HG02840 (cell line): ENCODE measurements around the gene COL16A1.
A peak's percentile ranks its signal among the peaks of the same experiment; 100 is the strongest.

Experiments used
- ATAC-seq: cut with Tn5 transposase; IDR thresholded peaks from one replicate; pipeline ENCODE4 v1.9.1; 2021; ENCODE audit warnings: mild to moderate bottlenecking, moderate library complexity, moderate number of reproducible peaks; ENCODE audit not compliant: unreplicated experiment, low FRiP score

COL16A1 gene

DNA sequence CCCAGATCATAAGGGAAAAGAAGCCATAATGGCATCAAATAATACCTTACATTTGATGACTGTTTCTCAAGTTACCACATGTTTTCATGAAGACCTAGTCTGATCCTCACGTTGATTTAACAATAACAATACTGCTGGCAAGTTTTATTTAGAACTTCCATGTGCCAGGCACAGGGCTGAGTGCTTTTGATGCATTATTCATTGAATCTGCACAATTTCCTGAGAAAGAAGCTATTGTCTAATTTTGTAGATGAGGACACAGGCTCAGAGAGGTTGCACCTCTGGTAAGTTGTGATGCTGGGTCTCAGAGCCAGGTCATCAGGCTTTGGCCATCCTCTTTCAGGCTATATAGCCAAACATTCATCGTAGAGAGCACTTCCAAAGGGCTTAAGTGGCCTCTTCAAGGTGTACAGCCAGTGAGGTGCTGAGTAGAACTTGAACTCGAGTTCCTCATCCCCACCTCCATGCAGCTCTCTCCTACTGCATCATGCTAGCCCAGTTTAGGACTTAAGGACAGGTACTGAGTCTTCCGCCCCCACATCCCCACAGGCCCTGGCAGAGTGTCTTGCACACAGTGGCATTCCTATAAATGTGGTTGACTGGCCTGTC, 50.8 kb downstream of the COL16A1 start:
- no peak for ATAC-seq

DNA sequence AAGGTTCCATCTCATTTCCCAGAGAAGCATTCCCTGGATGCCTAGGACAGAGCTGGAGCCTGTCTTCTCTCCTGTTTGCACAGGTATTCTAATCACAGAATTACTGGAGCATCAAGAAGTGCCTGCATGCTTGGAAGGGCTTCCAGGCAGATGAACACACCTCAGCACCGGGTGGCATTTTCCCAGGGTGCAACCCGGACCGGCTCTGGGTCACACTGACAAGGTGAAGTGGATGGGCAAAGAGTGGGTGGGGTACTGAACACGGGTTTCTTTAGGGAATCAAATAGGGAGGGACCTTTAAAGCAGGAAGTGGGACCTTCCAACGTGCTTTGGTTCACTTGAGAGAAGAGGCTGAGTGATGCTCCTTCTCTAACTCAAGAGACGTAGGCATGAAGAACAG, 52.1 kb downstream of the COL16A1 start:
- ATAC-seq: no peak

- no peak for ATAC-seq
Measured at GRCh38 chr1:31651089-31651420, 52.8 kb downstream of the COL16A1 start.

DNA sequence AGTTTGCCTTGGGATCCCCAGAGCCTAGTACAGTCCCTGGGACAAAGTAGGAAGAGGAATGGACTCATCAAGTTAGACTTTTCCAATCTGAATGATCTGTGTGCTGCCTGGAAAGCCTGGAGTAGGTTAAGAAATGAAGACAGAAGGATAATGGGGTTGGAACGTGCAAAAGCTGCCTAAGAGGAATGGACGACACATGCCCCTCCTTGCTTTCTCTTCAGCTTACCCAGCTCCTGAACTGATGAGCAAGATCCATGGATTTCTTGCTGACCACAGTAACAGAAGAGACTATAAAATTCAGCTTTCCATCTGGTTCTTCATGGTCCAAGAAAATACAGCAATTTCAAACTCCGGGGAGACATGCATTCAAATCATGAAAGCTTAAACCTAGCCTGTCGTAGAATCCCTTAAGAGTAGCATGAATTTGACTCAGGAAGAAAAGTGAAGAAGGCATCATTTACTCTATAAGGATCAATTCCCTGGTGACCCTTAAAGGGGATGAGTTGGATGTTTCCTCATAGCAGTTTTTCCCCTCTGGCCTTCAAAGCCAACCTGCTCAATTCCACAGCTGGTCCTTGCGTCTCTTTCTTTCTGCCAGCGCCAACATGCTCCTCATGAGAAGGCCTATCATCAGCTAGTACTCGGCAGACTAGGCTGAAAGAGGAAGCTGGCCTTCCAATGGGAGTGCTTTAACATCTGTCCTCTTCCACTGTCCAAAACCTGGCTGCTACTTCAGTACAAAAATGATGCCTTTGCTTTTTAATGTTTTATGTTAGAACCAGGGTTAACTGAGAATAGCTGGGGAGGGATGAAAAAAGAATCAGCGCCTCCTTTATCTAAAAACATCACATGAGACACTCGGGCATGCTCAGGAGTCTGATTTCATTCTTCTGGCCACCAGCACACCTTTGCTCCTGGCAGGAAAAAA, 53.4 kb downstream of the COL16A1 start:
- ATAC-seq: no peak

DNA sequence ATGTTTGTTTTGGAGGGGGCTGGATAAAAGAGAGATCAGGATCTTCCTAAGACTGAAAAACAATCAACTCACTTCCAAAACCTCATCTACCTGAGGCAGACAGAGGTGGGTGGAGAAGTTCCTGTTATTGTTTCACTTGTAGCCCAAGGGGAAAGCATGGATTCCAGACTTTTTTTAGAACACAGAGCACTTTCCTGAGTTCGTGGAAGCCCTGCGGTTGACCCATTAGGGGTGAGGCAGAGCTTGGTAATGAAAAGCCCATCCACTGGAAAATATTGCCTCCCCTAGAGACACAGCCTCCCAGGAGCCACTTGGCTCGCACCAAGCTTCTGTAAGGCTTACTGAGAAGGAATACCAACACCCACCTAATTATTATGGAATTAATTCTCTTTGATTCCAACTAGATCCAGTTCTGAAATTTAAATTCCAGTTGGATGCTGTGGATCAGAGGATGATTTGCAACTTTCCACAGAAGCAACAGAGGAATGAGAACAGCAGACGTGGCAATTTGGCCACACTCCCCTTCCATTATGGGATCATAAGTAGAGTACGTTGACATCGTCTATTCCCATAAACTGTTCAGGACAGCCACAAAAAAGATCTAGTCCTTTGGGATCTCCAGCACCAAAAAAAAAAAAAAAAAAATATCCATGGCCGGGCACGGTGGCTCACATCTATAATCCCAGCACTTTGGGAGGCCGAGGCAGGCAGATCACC, 55.0 kb downstream of the COL16A1 start:
- no peak for ATAC-seq

DNA sequence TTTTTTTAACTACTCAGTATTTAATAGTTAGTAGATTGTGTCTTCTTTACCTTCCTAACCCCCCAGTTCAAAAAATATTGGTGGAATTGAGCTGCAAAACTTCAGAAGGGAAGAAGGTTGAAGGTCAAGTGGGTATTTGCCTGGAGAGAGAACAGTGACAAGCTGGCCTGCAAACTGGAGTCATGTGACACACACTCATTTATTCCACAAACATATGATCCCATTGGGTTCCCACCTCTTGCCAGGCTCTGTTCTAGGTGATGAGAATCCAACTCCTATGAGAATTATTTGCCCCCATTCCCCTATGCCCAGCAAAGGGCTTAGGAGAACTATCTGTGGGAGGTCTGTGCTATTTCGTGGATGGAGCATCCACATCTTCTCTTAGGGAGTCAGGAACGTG, 55.6 kb downstream of the COL16A1 start:
- ATAC-seq: no peak

DNA sequence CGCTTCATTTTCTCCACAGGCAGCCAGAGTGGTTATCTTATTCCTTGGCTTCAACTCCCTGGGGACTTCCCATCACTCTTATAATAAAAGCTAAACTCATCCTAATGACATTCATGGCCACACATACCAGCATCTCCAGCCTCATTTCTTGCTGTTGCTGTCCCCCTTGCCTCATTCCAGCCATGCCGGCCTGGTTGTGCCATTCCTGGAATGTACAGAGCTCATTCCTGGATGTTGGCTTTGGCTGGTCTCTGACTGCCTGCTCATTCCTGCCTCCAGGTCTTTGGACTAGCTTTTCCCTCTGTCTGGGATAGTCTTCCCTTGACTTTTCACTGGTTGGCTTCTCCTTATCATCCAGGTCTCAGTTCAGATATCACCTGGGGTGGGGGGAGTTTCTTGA, 56.7 kb downstream of the COL16A1 start:
- no peak for ATAC-seq

DNA sequence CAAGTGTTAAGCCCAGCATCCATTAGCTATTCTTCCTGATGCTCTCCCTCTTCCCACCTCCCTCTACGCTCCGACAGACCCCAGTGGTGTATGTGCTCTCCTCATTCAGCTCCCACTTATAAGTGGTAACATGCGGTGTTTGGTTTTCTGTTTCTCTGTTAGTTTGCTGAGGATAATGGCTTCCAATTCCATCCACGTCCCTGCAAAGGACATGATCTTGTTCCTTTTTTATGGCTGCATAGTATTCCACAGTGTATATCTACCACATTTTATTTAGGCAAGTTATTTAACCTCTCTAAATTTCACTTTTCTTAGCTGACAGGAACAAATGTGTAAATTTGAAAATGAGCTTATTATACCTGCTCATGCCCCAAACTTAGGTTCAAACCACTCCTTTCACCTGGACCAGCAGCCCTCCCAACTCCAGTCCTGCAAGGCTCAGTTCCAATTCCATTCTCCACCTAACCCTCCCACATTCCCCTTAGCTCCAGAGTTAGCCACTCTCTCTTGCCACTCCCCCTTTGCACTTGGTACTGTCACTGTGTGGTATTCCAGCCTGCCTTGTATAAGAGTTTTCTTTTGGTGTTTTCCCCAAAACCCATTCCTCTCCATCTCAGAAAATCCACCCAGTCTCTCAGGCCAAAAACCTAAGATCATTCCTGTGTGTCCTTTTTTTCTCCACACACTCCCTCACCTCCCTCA, 57.4 kb downstream of the COL16A1 start:
- no peak for ATAC-seq

- no peak for ATAC-seq
Measured at GRCh38 chr1:31645274-31645568, 58.6 kb downstream of the COL16A1 start.

GRCh38 chr1:31644560-31645273, 59.1 kb downstream of the COL16A1 start, which contains the start of gene PEF1:
TSS of gene PEF1 (minus strand) at chr1:31644876. CDS start at chr1:31644864, 12 bp downstream.
- peak; percentile 91 for ATAC-seq

DNA sequence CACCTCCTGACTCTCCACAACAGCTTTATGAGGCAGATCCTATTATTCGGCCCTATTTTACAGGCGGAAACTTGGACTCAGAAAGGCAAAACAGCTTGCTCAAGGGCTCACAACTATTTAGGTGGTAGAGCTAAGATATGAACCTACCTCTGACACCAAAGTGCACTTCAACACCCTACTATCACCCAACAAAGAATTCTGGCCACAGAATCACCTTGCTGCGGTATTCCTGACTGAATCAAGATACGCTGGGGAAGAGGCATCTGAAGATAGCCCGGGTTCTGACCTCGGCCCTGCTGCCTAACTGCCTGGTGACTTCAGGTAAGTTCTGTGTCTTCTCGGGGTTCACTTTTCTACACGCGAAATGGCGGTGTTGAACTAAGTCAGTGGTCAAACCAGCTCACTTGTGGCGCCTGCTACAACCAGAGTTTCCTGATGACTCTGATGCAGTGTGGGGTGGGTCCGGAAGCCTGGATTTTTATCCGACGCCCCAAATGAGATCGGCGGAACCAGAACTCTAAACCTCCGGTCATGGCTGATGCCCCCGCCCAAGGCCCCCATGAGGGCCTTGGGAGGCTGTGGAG, 59.7 kb downstream of the COL16A1 start:
- no peak for ATAC-seq

DNA sequence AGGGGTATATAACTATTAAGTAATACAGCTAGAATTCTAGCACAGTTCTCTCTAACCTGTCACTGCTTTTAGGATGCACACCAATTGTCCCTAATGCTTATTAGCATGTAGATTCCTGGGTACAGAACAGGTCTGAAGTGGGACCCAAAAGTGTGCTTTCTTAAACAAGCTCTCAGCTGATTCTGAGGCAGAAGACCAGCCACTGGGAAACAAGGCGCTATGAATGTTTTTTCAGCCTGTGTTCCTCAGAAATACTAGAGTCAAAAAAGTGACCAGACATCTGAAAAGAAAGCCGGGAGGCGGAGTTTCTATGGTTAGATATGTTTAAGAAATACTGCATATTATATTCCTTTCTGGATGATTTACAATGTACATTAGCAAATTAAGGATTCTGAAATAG, 60.9 kb downstream of the COL16A1 start:
- no peak for ATAC-seq

- ATAC-seq: no peak
Measured at GRCh38 chr1:31642366-31642765, 61.5 kb downstream of the COL16A1 start.

GRCh38 chr1:31640964-31641363, 62.9 kb downstream of the COL16A1 start:
- no peak for ATAC-seq

DNA sequence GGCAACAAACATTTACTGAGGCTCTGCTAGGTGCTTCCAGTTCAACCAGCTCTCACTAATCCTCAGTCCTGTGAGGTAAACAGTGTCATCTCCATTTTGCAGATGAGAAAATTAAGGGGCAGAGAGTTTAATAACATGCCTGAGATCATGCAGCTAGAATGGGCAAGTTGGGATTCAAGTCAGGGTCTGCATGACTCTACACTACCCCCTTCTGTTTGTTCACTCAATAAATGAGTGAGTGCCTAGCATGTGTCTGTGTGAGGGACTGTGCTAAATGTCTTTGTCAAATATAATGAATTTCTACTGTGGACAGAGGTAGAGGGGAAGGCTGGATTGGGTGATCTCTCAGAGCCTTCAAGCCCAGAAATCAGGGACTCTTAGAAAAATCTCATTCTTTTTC, 63.6 kb downstream of the COL16A1 start:
- no peak for ATAC-seq

DNA sequence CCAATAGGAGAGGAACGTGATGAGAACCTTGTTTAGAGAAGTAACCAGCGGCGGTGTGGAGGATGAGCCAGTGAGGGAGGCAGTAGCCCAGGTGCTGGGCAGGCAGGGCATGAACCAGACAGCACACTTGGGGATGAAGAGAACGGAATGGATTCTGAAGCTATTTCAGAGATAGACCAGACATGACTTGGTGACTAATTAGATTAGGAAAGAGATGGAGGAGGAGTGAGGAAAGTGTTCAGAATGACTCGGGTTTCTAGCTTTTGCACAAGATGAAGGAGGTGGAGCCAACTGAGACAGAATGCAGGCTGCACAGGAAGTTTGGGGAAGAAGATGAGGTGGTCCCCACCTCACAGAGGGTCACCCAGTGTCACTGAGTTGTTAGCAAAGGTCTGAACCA, 64.3 kb downstream of the COL16A1 start:
- ATAC-seq: no peak

DNA sequence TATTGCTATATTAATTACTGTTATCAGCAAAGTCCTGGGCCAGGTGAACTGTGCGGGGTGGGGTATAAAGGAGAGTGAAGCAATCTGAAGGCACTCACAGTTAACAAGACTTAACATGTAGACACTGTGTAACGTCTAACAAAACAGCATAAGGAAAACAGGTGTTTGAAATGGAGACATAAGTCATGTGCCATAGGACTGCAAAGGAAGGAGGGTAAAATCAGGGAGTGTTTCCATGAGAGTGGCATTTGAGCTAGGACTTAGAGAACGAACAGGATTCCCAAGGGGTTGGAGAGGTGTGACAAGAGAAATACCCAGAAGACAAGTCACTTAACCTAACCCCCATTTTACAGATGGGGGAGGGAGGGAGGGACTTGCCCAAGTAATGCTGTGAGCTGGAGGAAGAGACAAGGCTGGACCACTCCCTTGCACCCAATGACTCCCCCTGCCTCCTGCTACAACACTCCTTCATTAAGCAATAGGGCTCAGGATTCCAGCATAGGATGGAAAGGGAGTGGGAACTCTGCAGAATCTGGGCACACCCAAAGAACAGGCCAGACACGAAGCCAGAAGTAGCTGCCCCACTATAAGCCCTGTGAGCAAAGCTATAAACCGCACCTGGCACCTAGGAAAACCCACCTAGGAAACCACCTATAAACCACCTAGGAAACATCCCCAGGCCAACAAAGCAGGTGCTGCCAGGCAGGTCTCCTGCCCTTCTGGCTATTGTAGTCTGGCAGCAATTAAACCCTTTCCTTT, 65.7 kb downstream of the COL16A1 start:
- no peak for ATAC-seq

GRCh38 chr1:31633117-31633516, 70.7 kb downstream of the COL16A1 start:
- ATAC-seq: no peak

DNA sequence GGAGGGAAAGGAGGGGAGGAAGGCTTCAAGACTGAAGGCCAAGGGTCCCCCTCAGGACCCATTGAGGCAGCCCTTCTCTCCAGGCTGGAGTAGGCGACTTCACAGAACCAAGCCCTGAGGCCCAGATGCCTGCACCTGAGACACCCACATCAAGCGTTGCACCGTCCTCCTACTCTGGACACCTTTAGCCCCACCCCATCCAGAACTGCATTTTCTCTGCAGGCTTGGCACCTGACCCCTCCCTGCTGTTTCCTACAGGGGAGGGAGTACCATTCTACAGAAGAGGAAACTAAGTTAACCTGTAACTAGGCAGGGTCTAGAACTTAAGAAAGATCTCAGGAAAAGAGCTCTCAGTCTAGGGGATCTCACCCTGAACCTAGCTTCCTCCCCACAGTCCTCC, 71.2 kb downstream of the COL16A1 start:
- no peak for ATAC-seq
